GM18951 (cell line): ENCODE data around the gene STARD9.

Source experiments
- POLR2A ChIP-seq: IDR thresholded peaks from 4 replicates; pipeline ENCODE4 v1.6.1; 2011; ENCODE audit warnings: mild to moderate bottlenecking; ENCODE audit not compliant: insufficient read length, insufficient read depth; ENCODE audit errors: extremely low read depth
- in situ Hi-C: fragments of 300-500 bp; cut with MboI; formaldehyde crosslinking; loops from one replicate; pipeline ENCODE4 v1.12.0; 2022; ENCODE audit warnings: low sequenced_read_pairs, mixed read lengths, inconsistent platforms; ENCODE audit not compliant: unreplicated experiment

STARD9 gene

DNA sequence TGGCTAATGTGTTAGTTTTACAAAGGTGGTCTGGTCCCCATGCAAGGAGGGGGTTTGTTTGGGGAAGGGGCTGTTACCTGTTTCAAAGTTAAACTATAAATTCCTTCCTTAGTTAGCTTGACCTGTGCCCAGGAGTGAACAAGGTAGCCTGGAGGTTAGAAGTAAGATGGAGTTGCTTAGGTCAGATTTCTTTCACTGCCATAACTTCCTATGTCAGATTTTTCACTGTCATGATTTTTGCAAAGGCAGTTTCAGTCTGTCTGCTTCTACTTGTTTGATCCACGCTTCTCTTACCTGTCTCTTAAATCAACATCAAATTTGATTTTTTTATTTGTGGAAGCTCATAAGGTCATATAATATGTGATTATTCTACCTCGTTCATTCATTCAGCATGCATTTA, 28.6 kb downstream of the STARD9 start:
- in situ Hi-C loops: no loop called here
- TF ChIP-seq POLR2A: no peak

- in situ Hi-C loops: no loop called here
- no peak for TF ChIP-seq POLR2A
Observed at GRCh38 chr15:42604894-42605744, 29.7 kb downstream of the STARD9 start.

DNA sequence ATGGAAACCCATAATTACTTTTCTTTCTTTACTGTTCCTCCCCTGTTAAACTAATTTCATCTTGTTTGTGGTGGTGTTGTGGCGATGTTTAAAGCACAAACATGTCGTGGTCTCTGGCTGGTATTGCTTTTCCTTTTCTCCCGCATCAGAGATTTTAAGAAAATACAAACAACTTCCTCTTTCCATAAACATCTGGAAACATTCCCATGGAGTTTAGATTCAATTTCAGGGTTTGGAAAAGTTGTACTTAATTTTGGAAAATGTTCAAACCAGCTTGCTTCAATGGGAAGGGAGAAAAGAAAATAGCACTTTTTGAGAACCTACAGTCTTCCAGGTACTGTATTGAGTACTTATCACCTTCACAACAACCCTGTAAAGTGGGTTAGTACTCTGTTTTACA, 30.4 kb downstream of the STARD9 start:
- in situ Hi-C loops: no loop called here
- TF ChIP-seq POLR2A: no peak

- in situ Hi-C loops: no loop called here
- TF ChIP-seq POLR2A: no peak
Observed at GRCh38 chr15:42608110-42608531, 32.7 kb downstream of the STARD9 start.

- in situ Hi-C loops: no loop called here
- no peak for TF ChIP-seq POLR2A
Observed at GRCh38 chr15:42608752-42609488, 33.5 kb downstream of the STARD9 start.

DNA sequence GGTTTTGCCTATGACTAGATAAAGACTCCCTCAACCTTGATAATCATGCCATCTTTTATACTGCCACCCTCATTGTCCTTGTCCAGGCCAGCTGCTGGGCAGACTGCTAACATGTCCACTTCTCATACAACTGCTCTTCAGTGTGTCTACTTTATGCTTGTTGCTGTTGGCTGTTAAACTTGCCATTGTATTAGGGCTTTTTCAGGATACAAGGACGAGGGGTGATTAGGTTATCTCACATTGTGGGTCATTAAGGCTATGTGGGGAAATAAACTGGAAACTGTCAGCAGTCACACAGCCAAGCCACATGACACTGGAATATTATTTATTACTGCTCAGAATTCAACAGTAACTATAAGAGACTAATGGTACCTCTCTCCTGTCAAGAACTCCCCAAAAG, 36.1 kb downstream of the STARD9 start:
- no peak for TF ChIP-seq POLR2A
- in situ Hi-C loops: no loop called here

- no peak for TF ChIP-seq POLR2A
- in situ Hi-C loops: no loop called here
Observed at GRCh38 chr15:42612367-42612912, 37.0 kb downstream of the STARD9 start.

DNA sequence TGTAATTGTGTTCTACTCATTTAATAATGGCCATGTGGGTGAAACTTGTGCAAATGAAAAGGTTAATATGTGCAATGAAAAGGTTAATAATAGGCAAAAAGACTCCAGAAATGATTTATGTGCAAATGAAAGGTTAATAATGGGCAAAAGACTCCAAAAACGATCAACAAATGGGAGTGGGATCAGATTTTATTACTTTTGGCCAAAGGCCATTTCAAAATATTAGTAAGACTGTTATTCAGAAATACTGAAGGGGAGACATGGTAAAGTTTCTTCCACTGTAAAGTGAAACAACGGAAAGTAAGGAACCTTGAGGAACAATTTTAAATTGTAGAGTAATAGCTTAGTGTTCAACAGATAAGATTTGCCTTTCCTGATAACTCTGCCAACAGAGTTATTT, 40.7 kb downstream of the STARD9 start:
- TF ChIP-seq POLR2A: no peak
- in situ Hi-C loops: no loop called here

DNA sequence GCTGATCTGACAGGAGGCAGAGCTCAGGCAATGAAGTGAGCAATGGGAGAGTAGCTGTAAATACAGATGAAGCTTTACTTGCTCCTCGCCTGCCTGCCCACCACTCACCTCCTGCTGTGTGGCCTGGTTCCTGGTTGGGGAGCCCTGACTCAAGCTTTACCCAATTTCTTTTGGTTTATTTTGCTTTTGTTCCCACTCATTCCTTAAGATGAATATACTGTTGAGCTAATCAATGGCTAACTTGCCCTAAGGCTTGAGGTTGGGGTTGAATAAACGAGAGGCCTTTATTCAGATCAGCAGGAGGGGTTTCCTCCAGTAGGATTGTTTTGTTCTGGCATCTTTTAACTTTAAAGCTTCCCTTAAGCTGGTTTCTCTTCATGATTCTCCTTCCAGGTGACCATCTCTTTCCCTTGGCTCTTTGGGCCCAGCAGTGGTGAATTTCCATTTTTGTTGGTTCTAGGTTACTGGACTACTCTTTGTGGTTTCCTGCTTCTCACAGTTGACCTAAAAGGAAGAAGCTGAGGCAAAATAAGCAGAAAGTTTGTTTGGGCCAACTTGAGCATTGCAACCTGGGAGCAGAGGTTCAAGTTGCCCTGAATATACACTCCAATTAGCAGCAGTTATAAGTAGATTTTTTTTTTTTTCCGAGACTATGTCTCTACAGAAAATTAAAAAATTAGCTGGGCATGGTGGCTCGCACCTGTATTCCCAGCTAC, 44.4 kb downstream of the STARD9 start:
- TF ChIP-seq POLR2A: no peak
- in situ Hi-C loops: no loop called here

DNA sequence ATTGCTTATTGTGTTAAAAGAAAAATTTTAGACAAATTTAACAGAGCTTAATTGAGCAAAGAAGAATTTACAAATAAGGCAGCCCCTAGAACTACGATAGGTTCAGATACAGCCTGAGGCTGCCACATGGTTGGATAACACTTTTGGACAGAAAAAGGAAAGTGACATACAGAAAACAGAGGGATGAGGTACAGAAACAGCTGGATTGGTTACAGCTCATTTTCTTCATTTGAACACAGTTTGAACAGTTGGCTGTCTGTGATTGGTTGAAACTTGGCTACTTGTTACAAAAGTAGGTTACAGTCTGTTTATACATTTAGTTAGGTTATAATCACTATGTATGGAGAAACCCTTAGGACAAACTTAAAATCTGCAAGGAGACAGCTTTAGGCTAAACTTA, 46.0 kb downstream of the STARD9 start:
- no peak for TF ChIP-seq POLR2A
- in situ Hi-C loops: no loop called here

GRCh38 chr15:42621996-42622925, 46.9 kb downstream of the STARD9 start:
- in situ Hi-C loops: no loop called here
- TF ChIP-seq POLR2A: no peak

DNA sequence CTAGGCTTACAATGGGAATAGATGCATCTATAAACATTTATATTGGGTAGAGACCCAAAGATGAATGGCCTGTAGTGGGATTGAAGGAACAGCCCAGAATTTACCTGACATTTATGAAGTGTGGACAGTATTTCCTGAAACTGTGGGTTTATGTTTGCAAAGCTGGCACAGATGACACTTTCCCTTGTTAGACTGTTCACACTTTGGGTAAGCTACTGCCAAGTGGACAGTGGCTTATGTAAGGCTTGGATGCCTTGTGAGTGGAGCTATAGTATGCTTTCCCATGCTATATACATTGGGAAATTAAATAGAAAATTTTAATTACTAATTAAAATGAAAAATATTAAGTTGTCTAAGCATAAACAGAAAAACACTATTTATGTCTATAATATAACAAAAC, 48.5 kb downstream of the STARD9 start:
- in situ Hi-C loops: no loop called here
- no peak for TF ChIP-seq POLR2A
